Measurements from ENCODE around the gene CCR5.
"Not testable (repeated sequence)": the region's sequence is repeated elsewhere in the genome, so short reads cannot be mapped to it uniquely, and the experiment has no call there.

CCR5 gene

GRCh38 chr3:46370839-46371518, at the start of gene CCR5:
Gene CCR5, plus strand, starts transcription at chr3:46370946. Its CDS starts 1,957 bp downstream, at chr3:46372903.
- DNase-seq, result no peak

- no peak for DNase-seq
Measured at GRCh38 chr3:46321461-46322104, 49.2 kb upstream of the CCR5 start.

GRCh38 chr3:46324036-46324435, 46.7 kb upstream of the CCR5 start:
- no peak for DNase-seq

- DNase-seq, result no peak
Measured at GRCh38 chr3:46325645-46326300, 45.0 kb upstream of the CCR5 start.

- not testable (repeated sequence) for DNase-seq
Measured at GRCh38 chr3:46330676-46331075, 40.1 kb upstream of the CCR5 start.

GRCh38 chr3:46334741-46335478, 35.8 kb upstream of the CCR5 start:
- DNase-seq, result no peak

GRCh38 chr3:46335541-46335940, 35.2 kb upstream of the CCR5 start:
- DNase-seq, result no peak

GRCh38 chr3:46337911-46338310, 32.8 kb upstream of the CCR5 start:
- no peak for DNase-seq

- DNase-seq, result no peak
Measured at GRCh38 chr3:46338840-46339239, 31.9 kb upstream of the CCR5 start.

GRCh38 chr3:46344476-46344875, 26.3 kb upstream of the CCR5 start:
- DNase-seq, result no peak

- no peak for DNase-seq
Measured at GRCh38 chr3:46348823-46349482, 21.8 kb upstream of the CCR5 start.

GRCh38 chr3:46349484-46350261, 21.1 kb upstream of the CCR5 start:
- DNase-seq, result no peak

GRCh38 chr3:46350262-46350565, 20.5 kb upstream of the CCR5 start:
- DNase-seq, result no peak

GRCh38 chr3:46351646-46352045, 19.1 kb upstream of the CCR5 start:
- DNase-seq, result no peak

GRCh38 chr3:46353090-46353489, 17.7 kb upstream of the CCR5 start:
- DNase-seq, result no peak

GRCh38 chr3:46353647-46354410, 16.9 kb upstream of the CCR5 start, which contains the start of gene CCR2:
Gene CCR2, plus strand, starts transcription at chr3:46354111. Its CDS starts 3,417 bp downstream, at chr3:46357528.
- no peak for DNase-seq

GRCh38 chr3:46354478-46354877, 16.3 kb upstream of the CCR5 start:
- DNase-seq, result no peak

- DNase-seq, result no peak
Measured at GRCh38 chr3:46354984-46355383, 15.8 kb upstream of the CCR5 start.

- no peak for DNase-seq
Measured at GRCh38 chr3:46356276-46356675, 14.5 kb upstream of the CCR5 start.

- DNase-seq, result no peak
Measured at GRCh38 chr3:46356909-46357308, 13.8 kb upstream of the CCR5 start.

GRCh38 chr3:46358466-46358865, 12.3 kb upstream of the CCR5 start:
- DNase-seq, result no peak

Data from DMS153 (cell line).